Nephron (organoid): ENCODE data around the gene GALNT11.
"Not testable (repeated sequence)": the region's sequence is repeated elsewhere in the genome, so short reads cannot be mapped to it uniquely, and the experiment has no call there.

ENCODE experiments used
- H3K27ac Mint-ChIP-seq, 3 experiments: 2 replicates each; pipeline ENCODE4 v1.8.0; 2020; ENCODE audit warnings: mixed read lengths in 3 of 3, mild to moderate bottlenecking in 2 of 3, moderate library complexity in 1 of 3
- H3K27me3 Mint-ChIP-seq: 2 replicates; pipeline ENCODE4 v1.8.0; 2021; ENCODE audit warnings: low read depth, mild to moderate bottlenecking, moderate library complexity, mixed read lengths
- H3K36me3 Mint-ChIP-seq: 2 replicates; pipeline ENCODE4 v1.8.0; 2020; ENCODE audit warnings: low read depth, mixed read lengths
- H3K4me1 Mint-ChIP-seq: 2 replicates; pipeline ENCODE4 v1.8.0; 2020; ENCODE audit warnings: mixed read lengths
- H3K4me3 Mint-ChIP-seq, 3 experiments: 2 replicates each; pipeline ENCODE4 v1.8.0; 2020; ENCODE audit warnings: mild to moderate bottlenecking in 3 of 3, mixed read lengths in 3 of 3, moderate library complexity in 2 of 3
- H3K9me3 Mint-ChIP-seq: 2 replicates; pipeline ENCODE4 v1.8.0; 2020; ENCODE audit warnings: mixed read lengths
- TF ChIP-seq, protein P1 (sequence below), 3 experiments: fragments of 200-600 bp; sonication (generic); IDR thresholded peaks; one replicate each; pipeline ENCODE4 v1.5.0; 2021; ENCODE audit warnings: antibody characterized with exemption in 3 of 3; ENCODE audit not compliant: unreplicated experiment in 3 of 3

Gene GALNT11

DNA sequence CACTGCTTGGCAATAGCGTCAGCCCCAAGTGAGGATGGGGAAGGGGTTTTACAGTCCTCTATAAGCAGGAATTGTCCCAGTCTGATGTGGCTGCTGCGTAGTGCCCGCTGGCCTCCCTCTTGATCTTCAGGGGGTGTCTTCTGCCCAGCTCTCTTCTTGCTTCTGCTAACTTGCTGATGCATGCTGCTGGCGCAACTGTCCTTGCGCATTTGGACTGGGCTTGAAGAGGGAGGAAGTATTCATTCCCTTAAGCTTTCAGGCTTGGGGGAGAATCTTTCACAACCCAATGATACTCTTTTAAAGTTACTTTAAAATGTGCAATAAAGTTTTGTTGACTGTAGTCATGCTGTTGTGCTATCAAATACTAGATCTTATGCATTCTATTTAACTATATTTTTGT lies 10.3 kb downstream of the GALNT11 start:
- Mint-ChIP-seq H3K4me3 (peak overlapping the region in 1 of 3 experiments; percentile 38), H3K27me3 (no peaks in the 10 kb centered on the region), H3K4me1 (no peaks in the 10 kb centered on the region), H3K27ac (no peak overlapping the region), H3K36me3 (peaks cover 90% of the 10 kb centered on the region), H3K9me3 (peaks cover 61% of the 10 kb centered on the region)
- TF ChIP-seq, protein P1, sequence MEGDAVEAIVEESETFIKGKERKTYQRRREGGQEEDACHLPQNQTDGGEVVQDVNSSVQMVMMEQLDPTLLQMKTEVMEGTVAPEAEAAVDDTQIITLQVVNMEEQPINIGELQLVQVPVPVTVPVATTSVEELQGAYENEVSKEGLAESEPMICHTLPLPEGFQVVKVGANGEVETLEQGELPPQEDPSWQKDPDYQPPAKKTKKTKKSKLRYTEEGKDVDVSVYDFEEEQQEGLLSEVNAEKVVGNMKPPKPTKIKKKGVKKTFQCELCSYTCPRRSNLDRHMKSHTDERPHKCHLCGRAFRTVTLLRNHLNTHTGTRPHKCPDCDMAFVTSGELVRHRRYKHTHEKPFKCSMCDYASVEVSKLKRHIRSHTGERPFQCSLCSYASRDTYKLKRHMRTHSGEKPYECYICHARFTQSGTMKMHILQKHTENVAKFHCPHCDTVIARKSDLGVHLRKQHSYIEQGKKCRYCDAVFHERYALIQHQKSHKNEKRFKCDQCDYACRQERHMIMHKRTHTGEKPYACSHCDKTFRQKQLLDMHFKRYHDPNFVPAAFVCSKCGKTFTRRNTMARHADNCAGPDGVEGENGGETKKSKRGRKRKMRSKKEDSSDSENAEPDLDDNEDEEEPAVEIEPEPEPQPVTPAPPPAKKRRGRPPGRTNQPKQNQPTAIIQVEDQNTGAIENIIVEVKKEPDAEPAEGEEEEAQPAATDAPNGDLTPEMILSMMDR (IDR thresholded peaks at IDR 0.05; ENCODE audit: unreplicated experiment in 3 of 3): no peak

DNA sequence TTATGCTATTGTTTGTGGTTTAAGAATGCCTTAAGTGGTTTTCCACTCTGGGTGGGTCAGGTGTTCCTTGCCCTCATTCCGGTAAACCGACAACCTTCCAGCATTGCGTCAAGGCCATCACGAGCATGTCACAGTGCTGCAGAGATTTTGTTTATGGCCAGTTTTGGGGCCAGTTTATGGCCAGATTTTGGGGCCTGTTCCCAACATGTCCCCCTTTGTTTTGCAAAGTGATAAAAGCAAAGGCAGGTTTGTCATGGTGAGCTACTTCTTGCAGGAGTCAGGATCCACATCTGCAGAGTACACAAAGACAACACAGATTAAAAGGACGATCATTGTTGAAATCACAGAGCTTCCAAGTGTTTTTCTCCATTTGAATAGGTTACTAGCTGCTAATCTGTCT lies 12.9 kb downstream of the GALNT11 start:
- peaks cover 76% of the 10 kb centered on the region for H3K9me3 Mint-ChIP-seq
- peaks cover 89% of the 10 kb centered on the region for H3K36me3 Mint-ChIP-seq
- not testable (repeated sequence) for H3K27ac Mint-ChIP-seq, H3K4me3 Mint-ChIP-seq, H3K4me1 Mint-ChIP-seq, H3K27me3 Mint-ChIP-seq

DNA sequence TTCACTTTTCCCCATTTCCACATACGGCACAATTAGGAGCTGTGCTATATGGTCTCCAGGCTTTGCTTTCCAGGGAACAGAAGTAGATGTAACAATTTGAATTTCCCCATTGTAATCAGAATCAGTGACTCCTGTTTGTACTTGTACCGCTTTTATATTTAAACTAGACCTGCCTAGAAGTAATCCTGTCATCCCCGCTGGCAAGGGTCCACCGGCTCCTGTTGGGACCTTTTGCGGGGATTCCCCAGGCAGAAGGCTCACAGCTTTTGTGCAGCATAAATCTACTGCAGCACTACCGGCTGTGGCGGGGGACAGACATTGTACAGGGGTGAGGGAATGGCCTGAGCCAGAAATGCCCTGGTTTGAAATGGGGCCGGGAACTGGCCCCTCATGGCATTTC lies 17.6 kb downstream of the GALNT11 start:
- not testable (repeated sequence) for H3K27ac Mint-ChIP-seq, H3K4me1 Mint-ChIP-seq, H3K27me3 Mint-ChIP-seq, H3K4me3 Mint-ChIP-seq
- H3K36me3 Mint-ChIP-seq: peaks cover 81% of the 10 kb centered on the region
- H3K9me3 Mint-ChIP-seq: peaks cover 76% of the 10 kb centered on the region

DNA sequence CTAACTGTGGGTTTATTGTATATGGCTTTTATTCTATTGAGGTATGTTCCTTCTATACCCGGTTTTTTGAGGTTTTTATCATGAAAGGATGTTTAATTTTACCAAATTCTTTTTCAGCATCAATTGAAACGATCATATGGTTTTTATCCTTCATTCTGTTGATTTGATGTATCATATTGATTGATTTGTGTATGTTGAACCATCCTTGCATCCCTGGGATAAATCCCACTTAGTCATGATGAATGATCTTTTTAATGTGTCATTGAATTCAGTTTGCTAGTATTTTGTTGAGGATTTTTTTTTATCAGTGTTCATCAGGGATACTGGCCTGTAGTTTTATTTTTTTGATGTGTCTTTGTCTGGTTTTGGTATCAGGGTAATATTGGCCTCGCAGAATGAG lies 19.4 kb downstream of the GALNT11 start:
- H3K9me3 Mint-ChIP-seq: peaks cover 72% of the 10 kb centered on the region

DNA sequence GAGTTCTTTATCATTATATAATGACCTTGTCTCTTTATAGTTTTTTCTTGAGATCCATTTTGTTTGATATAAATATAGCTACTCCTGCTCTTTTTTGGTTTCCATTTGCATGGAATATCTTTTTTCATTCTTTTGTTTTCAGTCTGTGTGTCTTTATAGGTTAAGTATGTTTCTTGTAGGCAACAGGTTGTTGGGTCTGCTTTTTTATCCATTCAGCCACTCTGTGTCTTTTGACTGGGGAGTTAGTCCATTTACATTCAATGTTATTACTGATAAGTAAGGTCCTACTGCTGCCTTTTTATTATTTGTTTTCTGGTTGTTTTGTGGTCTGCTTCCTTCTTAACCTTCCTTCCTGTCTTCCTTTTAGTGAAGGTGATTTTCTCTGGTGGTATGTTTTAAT lies 21.1 kb downstream of the GALNT11 start:
- H3K27me3 Mint-ChIP-seq: no peaks in the 10 kb centered on the region
- no peak overlapping the region for H3K4me3 Mint-ChIP-seq
- no peaks in the 10 kb centered on the region for H3K4me1 Mint-ChIP-seq
- H3K36me3 Mint-ChIP-seq: peaks cover 71% of the 10 kb centered on the region
- peaks cover 62% of the 10 kb centered on the region for H3K9me3 Mint-ChIP-seq
- H3K27ac Mint-ChIP-seq: no peak overlapping the region
- TF ChIP-seq, protein P1 (IDR thresholded peaks at IDR 0.05; ENCODE audit: unreplicated experiment in 3 of 3): no peak

More for the DNA sequence above, 19.4 kb downstream of the GALNT11 start:
- H3K27ac Mint-ChIP-seq, H3K27me3 Mint-ChIP-seq, H3K4me3 Mint-ChIP-seq, H3K4me1 Mint-ChIP-seq: not testable (repeated sequence)
- peaks cover 78% of the 10 kb centered on the region for H3K36me3 Mint-ChIP-seq

DNA sequence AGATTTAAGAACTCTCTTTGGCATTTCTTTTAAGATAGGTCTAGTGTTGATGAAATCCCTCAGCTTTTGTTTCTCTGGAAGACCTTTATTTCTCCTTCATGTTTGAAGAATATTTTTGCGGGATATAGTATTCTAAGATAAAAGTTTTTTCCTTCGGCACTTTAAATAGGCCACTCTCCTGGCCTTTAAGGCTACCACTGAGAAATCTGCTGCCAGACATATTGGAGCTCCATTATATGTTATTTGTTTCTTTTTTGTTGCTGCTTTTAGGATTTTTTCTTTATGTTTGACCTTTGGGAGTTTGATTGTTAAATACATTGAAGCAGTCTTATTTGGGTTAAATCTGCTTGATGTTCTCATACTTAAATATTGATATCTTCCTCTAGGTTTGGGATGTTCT lies 22.6 kb downstream of the GALNT11 start:
- TF ChIP-seq, protein P1 (IDR thresholded peaks at IDR 0.05; ENCODE audit: unreplicated experiment in 3 of 3): no peak
- no peak overlapping the region for H3K27ac Mint-ChIP-seq
- no peaks in the 10 kb centered on the region for H3K27me3 Mint-ChIP-seq
- no peak overlapping the region for H3K4me3 Mint-ChIP-seq
- peaks cover 61% of the 10 kb centered on the region for H3K36me3 Mint-ChIP-seq
- peaks cover 7% of the 10 kb centered on the region for H3K4me1 Mint-ChIP-seq
- peaks cover 54% of the 10 kb centered on the region for H3K9me3 Mint-ChIP-seq

DNA sequence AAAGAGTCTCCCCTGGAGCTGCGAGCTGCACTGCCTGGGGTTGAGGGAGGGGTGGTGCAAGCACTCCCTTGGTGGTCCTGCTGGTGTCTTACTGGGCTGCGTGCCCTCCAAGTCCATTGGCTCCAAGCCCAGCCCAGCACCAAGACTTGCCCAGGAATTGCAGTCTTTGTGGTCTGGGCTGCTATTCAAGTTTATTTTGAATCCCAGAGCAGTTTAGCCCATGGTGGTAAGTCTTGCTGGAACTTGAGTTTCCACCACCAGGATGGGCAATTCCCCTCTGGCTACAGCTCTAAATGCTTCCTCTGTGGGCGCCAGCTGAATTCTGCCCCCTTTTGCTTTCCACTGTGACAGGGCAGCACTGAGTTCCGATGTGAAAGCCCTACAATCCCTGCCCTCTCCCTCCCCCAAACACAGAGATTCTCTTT lies 25.1 kb downstream of the GALNT11 start:
- Mint-ChIP-seq H3K4me1 (peaks cover 18% of the 10 kb centered on the region), H3K36me3 (peaks cover 41% of the 10 kb centered on the region), H3K27me3 (no peaks in the 10 kb centered on the region), H3K4me3 (no peak overlapping the region), H3K9me3 (peaks cover 34% of the 10 kb centered on the region), H3K27ac (no peak overlapping the region)
- TF ChIP-seq, protein P1 (IDR thresholded peaks at IDR 0.05; ENCODE audit: unreplicated experiment in 3 of 3): no peak
